ENCODE data around the gene MAFF. TPM values are rescaled to one million over a fixed set of nuclear protein-coding genes. Genes with fewer than 3 reads are reported as not detected.
A peak's percentile ranks its signal among the peaks of the same experiment; 100 is the strongest.
"Not testable (repeated sequence)": the region's sequence is repeated elsewhere in the genome, so short reads cannot be mapped to it uniquely, and the experiment has no call there.

Gene MAFF
- total RNA-seq, 4 donors from 2014 or later = 10.1 to 180 (median 44.0) TPM

DNA sequence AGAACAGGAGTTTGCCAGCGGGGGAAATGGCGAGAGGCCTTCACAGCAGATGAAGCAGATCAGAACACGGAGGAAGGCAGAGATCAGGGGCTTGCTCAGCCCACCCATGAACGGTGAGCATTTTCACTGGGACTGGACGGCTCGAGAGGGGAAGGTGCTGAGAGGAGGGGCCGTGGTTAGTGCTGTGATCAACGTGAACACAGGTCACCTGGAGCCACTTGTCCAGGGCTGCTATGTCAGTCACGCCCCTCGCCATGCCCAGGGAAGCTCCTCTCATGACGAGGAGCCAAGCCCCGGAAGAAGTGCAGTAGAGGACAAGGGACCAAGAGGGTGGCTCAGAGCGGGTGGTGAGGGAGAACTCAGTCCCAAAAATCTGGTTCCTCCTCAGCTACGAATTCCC is 27.2 kb upstream of the MAFF start:
- no peaks in the 10 kb centered on the region for H3K9me3 ChIP-seq
- TF ChIP-seq, protein P1, sequence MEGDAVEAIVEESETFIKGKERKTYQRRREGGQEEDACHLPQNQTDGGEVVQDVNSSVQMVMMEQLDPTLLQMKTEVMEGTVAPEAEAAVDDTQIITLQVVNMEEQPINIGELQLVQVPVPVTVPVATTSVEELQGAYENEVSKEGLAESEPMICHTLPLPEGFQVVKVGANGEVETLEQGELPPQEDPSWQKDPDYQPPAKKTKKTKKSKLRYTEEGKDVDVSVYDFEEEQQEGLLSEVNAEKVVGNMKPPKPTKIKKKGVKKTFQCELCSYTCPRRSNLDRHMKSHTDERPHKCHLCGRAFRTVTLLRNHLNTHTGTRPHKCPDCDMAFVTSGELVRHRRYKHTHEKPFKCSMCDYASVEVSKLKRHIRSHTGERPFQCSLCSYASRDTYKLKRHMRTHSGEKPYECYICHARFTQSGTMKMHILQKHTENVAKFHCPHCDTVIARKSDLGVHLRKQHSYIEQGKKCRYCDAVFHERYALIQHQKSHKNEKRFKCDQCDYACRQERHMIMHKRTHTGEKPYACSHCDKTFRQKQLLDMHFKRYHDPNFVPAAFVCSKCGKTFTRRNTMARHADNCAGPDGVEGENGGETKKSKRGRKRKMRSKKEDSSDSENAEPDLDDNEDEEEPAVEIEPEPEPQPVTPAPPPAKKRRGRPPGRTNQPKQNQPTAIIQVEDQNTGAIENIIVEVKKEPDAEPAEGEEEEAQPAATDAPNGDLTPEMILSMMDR (IDR thresholded peaks at IDR 0.05) = no peak
- no peak for TF ChIP-seq POLR2A (IDR thresholded peaks at IDR 0.05)
- H3K4me3 ChIP-seq = no peak overlapping the region
- DNase-seq = no peak
- H3K27me3 ChIP-seq = no peaks in the 10 kb centered on the region
- intact Hi-C loops (cut with DNase I; ENCODE audit: low total_unique reads) = no loop called here
- H3K27ac ChIP-seq = no peak overlapping the region
- H3K36me3 ChIP-seq = no peaks in the 10 kb centered on the region
- peaks cover 0 to 3% of the 10 kb centered on the region in 2 donors for H3K4me1 ChIP-seq

DNA sequence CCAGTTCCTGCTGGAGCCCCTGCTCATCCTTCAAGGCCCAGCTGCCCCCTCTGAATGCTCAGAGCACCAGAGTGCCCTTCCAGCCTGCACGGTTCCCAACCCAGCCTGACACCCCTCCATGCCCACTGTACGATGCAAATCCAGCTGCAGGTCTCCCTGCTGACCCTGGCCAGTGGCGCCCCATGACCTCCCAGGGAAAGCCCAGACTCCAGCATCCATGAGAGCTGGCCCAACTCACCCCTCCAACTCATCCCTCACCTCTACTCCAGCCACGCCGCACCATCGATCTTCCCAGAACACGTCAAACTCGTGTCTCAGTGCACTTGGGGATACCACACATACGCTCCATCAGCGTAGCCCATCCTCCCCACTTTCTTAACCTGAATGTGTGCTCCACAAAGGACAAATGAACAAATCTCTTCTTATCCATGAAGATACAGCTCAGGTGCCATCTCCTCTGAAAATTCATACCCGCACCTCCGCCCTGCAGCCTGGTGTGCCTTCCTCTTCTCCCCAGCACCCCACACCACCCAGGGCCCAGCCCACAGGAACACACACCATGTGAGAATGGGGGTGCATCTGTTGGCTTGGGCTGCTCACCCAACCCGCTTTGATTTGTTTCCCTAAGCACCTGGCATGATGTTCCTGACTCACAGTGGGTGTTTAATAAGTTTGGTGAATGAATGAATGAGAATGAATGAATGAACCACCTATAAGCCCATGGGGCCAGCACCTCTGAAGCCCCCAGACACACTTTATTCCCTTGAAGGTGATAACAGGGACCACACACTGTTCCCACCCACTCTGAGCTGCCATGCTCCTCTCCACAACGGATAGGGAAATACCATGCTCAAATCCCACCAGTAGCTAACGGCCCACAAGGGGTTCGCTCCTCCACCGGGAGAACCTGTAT is 26.3 kb upstream of the MAFF start:
- H3K27me3 ChIP-seq = no peaks in the 10 kb centered on the region
- no peaks in the 10 kb centered on the region for H3K9me3 ChIP-seq
- peaks cover 2 to 3% of the 10 kb centered on the region in 2 donors for H3K4me1 ChIP-seq
- no peaks in the 10 kb centered on the region for H3K36me3 ChIP-seq
- intact Hi-C loops (cut with DNase I; ENCODE audit: low total_unique reads) = no loop called here
- no peak for DNase-seq
- H3K4me3 ChIP-seq = no peak overlapping the region
- peak overlapping the region; percentile 3 to 98 for H3K27ac ChIP-seq
- TF ChIP-seq POLR2A (IDR thresholded peaks at IDR 0.05) = no peak
- TF ChIP-seq, protein P1 (IDR thresholded peaks at IDR 0.05) = no peak

DNA sequence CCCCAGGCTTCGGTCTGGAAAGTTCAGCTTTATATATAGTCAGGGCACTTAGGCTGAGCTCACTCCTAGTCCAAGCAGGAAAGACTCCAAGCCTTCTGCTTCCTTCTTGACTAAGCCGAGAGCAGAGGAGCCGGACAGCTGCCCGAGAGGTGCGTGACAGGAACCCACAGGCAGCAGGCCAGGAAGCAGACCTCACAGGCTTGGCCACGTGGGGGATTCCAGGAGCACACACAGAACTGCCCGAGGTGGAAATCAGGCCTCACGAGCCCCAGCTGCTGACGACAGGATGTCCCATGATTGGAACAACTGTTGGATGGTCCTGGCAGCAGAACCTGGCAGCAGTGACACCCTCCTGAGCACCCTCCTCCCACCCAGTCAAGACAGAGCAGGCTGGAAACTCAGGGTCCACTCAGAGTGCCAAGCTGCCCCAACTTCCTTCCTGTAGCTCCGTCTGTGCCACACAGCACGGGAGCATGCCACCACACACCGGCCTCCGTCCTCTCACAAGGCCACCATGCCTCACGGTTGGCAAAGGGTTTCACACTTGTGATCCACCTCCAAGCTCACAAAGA is 25.5 kb upstream of the MAFF start:
- Histone ChIP-seq H3K27me3 (no peaks in the 10 kb centered on the region), H3K36me3 (no peaks in the 10 kb centered on the region), H3K4me3 (no peak overlapping the region), H3K4me1 (peaks cover 3 to 6% of the 10 kb centered on the region in 2 donors), H3K9me3 (no peaks in the 10 kb centered on the region), H3K27ac (peak overlapping the region; percentile 3 to 98)
- intact Hi-C loops (cut with DNase I; ENCODE audit: low total_unique reads) = no loop called here
- DNase-seq = peak; percentile 66 to 77
- TF ChIP-seq POLR2A (IDR thresholded peaks at IDR 0.05) = no peak
- TF ChIP-seq, protein P1 (IDR thresholded peaks at IDR 0.05) = no peak

DNA sequence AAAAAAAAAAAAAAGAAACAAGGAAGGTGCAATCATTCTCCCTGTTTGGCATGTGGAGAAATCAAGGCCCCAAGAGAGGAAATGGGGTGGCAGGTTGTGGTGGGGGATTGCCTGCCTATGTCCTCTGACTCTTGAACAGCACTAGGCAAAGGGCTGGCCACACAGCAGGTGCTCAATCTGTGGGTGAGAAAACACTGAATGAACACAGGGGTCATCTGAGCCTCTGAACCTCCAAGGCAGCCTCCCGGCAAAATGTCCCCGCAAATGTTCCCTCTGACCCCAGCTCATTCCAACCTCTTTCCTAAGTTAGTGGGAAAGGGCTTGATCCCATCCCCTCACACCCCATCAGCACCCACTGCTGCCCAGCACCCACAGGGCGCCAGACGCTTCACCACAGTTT is 24.8 kb upstream of the MAFF start:
- DNase-seq = no peak
- H3K27ac ChIP-seq = peak overlapping the region; percentile 3 to 98

DNA sequence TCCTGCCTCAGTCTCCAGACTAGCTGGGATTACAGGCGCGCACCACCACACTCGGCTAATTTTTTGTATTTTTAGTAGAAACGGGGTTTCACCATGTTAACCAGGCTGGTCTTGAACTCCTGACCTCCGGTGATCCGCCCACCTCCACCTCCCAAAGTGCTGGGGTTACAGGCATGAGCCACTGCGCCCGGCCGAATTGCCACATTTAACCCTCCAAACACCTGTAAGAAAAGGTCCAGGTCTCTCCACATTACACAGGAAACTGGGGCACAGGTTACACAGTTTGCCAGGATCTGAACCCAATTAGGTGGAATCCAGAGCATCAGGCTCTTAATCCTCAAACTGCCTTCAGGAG is 24.2 kb upstream of the MAFF start:
- H3K27me3 ChIP-seq; H3K4me3 ChIP-seq; intact Hi-C loops (cut with DNase I; ENCODE audit: low total_unique reads); H3K36me3 ChIP-seq; H3K9me3 ChIP-seq; DNase-seq; H3K4me1 ChIP-seq: not testable (repeated sequence)
- H3K27ac ChIP-seq = peak overlapping the region; percentile 67 to 98

More for the DNA sequence above, 24.8 kb upstream of the MAFF start:
- Histone ChIP-seq H3K36me3 (no peaks in the 10 kb centered on the region), H3K9me3 (no peaks in the 10 kb centered on the region), H3K4me3 (no peak overlapping the region), H3K4me1 (peaks cover 3 to 6% of the 10 kb centered on the region in 2 donors), H3K27me3 (no peaks in the 10 kb centered on the region)
- intact Hi-C loops (cut with DNase I; ENCODE audit: low total_unique reads) = no loop called here
- TF ChIP-seq, protein P1 (IDR thresholded peaks at IDR 0.05) = no peak
- no peak for TF ChIP-seq POLR2A (IDR thresholded peaks at IDR 0.05)

All from uterus (tissue), 4 donors.